ENCODE data around the gene USHBP1. TPM values are rescaled to one million over a fixed set of nuclear protein-coding genes. Genes with fewer than 3 reads are reported as not detected.

USHBP1 gene
- total RNA-seq, 1 experiment from 2014 or later, result 0.15 TPM

GRCh38 chr19:17289489-17289888 is 24.9 kb upstream of the USHBP1 start:
- intact Hi-C loops (cut with micrococcal nuclease), result no loop called here
- ChIA-PET RAD21 (ENCODE audit: low non-redundant PET in 1 of 2, low total read pairs in 2 of 2, uncharacterized antibody in 2 of 2, unreplicated experiment in 2 of 2) (no interaction called here), POLR2A (no interaction called here), CTCF (interaction anchor here (1.5 kb wide), 1 partner anchor 16 kb away, joined by 4 read pairs; no protein-coding TSS in a partner anchor)
- Histone ChIP-seq H3K4me1 (ENCODE audit: control insufficient read depth in 1 of 2, insufficient read depth in 2 of 2, low read length in 2 of 2) (peaks cover 13 to 42% of the 10 kb centered on the region in 2 experiments), H3K79me2 (ENCODE audit: insufficient read depth, low read length) (peaks cover 10% of the 10 kb centered on the region), H3K9ac (ENCODE audit: low read length) (no peak overlapping the region), H3K4me2 (ENCODE audit: low read length) (no peak overlapping the region), H3K9me2 (ENCODE audit: insufficient read depth) (no peaks in the 10 kb centered on the region), H2AFZ (ENCODE audit: low read depth, low read length, poor library complexity, severe bottlenecking) (no peak overlapping the region), H3K27me3 (ENCODE audit: insufficient read depth, low read length) (no peaks in the 10 kb centered on the region), H3K4me3 (replicated peaks in 1 of 2; ENCODE audit: low read depth in 1 of 2, low read length in 2 of 2) (no peak overlapping the region), H3K9me3 (ENCODE audit: control insufficient read depth in 1 of 2, insufficient read depth in 1 of 2, low read depth in 1 of 2, low read length in 2 of 2) (no peaks in the 10 kb centered on the region), H3K27ac (ENCODE audit: low read depth, low read length) (no peak overlapping the region), H4K20me1 (ENCODE audit: insufficient read depth) (no peaks in the 10 kb centered on the region), H3K36me3 (ENCODE audit: control insufficient read depth in 1 of 2, insufficient read depth in 2 of 2, low read length in 2 of 2) (no peaks in the 10 kb centered on the region)
- TF ChIP-seq ZFX (IDR thresholded peaks at IDR 0.05) (no peak), REST (IDR thresholded peaks at IDR 0.05; ENCODE audit: low read depth) (no peak), JUND (IDR thresholded peaks at IDR 0.05) (no peak), SP1 (IDR thresholded peaks at IDR 0.05; ENCODE audit: low read depth) (peak; percentile 48; the same call in 1 of the 2 replicates), CBX3 (IDR thresholded peaks at IDR 0.05; ENCODE audit: low read depth) (no peak), SRF (IDR thresholded peaks at IDR 0.05; ENCODE audit: low read depth) (no peak), POLR2A (IDR thresholded peaks at IDR 0.05; ENCODE audit: borderline replicate concordance, extremely low read depth, insufficient read depth, insufficient read length) (no peak), YY1 (IDR thresholded peaks at IDR 0.05; ENCODE audit: extremely low read depth, insufficient replicate concordance, low read depth, low read length) (no peak), ATF3 (IDR thresholded peaks at IDR 0.05) (no peak)
- peak; percentile 89 for DNase-seq (ENCODE audit: low read depth, low spot score)
- no TSS peak for BruUV-seq (replicated peaks)
- ATAC-seq, result peak; percentile 58

Measured in HCT116 (cell line).